WTC11 (cell line): Measurements from ENCODE around the gene SP3. TPM values are rescaled to one million over a fixed set of nuclear protein-coding genes. Genes with fewer than 3 reads are reported as not detected.

Experiments
- ATAC-seq: fragments of 200-7000 bp; cut with Tn5 transposase; 2 replicates; pipeline ENCODE4 v1.10.0; 2021; ENCODE audit warnings: mild to moderate bottlenecking, moderate library complexity
- CTCF ChIA-PET: fragments of 300-600 bp; sonication (Branson Sonifier 250); formaldehyde crosslinking; loops from one replicate; lab custom pipeline; 2021; ENCODE audit warnings: antibody characterized with exemption; lab: Charles Lee
- POLR2A ChIA-PET: fragments of 350-600 bp; sonication (Branson Sonifier 250); formaldehyde crosslinking; loops from one replicate; lab custom pipeline; 2021; ENCODE audit warnings: antibody characterized with exemption; lab: Charles Lee
- DNase-seq: peaks from one replicate; pipeline ENCODE4 v3.0.0; 2021; ENCODE audit warnings: low spot score
- H3K27ac Mint-ChIP-seq: 2 replicates; pipeline ENCODE4 v1.8.0; 2021; ENCODE audit warnings: mixed read lengths
- H3K27me3 Mint-ChIP-seq: 2 replicates; pipeline ENCODE4 v1.8.0; 2021; ENCODE audit warnings: low read depth, mild to moderate bottlenecking, moderate library complexity, mixed read lengths
- H3K36me3 Mint-ChIP-seq: 2 replicates; pipeline ENCODE4 v1.8.0; 2021; ENCODE audit warnings: mixed read lengths
- H3K4me1 Mint-ChIP-seq: 2 replicates; pipeline ENCODE4 v1.8.0; 2022; ENCODE audit warnings: mixed read lengths
- H3K4me3 Mint-ChIP-seq: 2 replicates; pipeline ENCODE4 v1.8.0; 2021; ENCODE audit warnings: mild to moderate bottlenecking, moderate library complexity, mixed read lengths
- H3K9me3 Mint-ChIP-seq: 2 replicates; pipeline ENCODE4 v1.8.0; 2021; ENCODE audit warnings: mixed read lengths
- E2F5 ChIP-seq: sonication (generic); formaldehyde crosslinking; IDR thresholded peaks from 2 replicates; pipeline ENCODE4 v1.8.1; 2022; ENCODE audit warnings: mild to moderate bottlenecking, moderate library complexity, missing genetic modification reagents
- EMX1 ChIP-seq: fragments of 250-450 bp; sonication (Bioruptor Pico); IDR thresholded peaks from 2 replicates; pipeline ENCODE4 v1.8.0; 2021; ENCODE audit warnings: mild to moderate bottlenecking
- FOXP1 ChIP-seq: sonication (generic); formaldehyde crosslinking; IDR thresholded peaks from 2 replicates; pipeline ENCODE4 v1.8.0; 2022; ENCODE audit warnings: missing genetic modification reagents, mild to moderate bottlenecking, moderate library complexity, borderline replicate concordance
- GRHL2 ChIP-seq: fragments of 250-450 bp; sonication (Bioruptor Pico); IDR thresholded peaks from 2 replicates; pipeline ENCODE4 v1.8.0; 2022; ENCODE audit warnings: mild to moderate bottlenecking, moderate library complexity; ENCODE audit not compliant: insufficient replicate concordance, severe bottlenecking
- HMGA2 ChIP-seq: fragments of 250-450 bp; sonication (Bioruptor Pico); IDR thresholded peaks from 2 replicates; pipeline ENCODE4 v1.4.0; 2021; ENCODE audit warnings: mild to moderate bottlenecking, moderate library complexity
- IRF2 ChIP-seq: sonication (generic); formaldehyde crosslinking; IDR thresholded peaks from 2 replicates; pipeline ENCODE4 v1.8.0; 2022; ENCODE audit warnings: low read depth, missing genetic modification reagents, borderline replicate concordance
- NR1H2 ChIP-seq: sonication (generic); formaldehyde crosslinking; IDR thresholded peaks from 2 replicates; pipeline ENCODE4 v1.9.0; 2021; ENCODE audit warnings: mild to moderate bottlenecking, moderate library complexity, missing genetic modification reagents
- SMAD4 ChIP-seq: sonication (generic); formaldehyde crosslinking; IDR thresholded peaks from 2 replicates; pipeline ENCODE4 v1.8.0; 2022; ENCODE audit warnings: mild to moderate bottlenecking, missing genetic modification reagents
- ZNF121 ChIP-seq: sonication (generic); formaldehyde crosslinking; IDR thresholded peaks from 2 replicates; pipeline ENCODE4 v1.8.0; 2023; ENCODE audit warnings: missing genetic modification reagents
- ZNF416 ChIP-seq: fragments of 250-450 bp; sonication (Bioruptor Pico); IDR thresholded peaks from 2 replicates; pipeline ENCODE4 v1.9.0; 2021; ENCODE audit warnings: mild to moderate bottlenecking, inconsistent platforms
- ZNF425 ChIP-seq: fragments of 250-450 bp; sonication (Bioruptor Pico); conservative IDR thresholded peaks from 2 replicates; pipeline ENCODE4 v1.9.0; 2021; ENCODE audit warnings: mild to moderate bottlenecking
- ZNF532 ChIP-seq: fragments of 250-450 bp; sonication (Bioruptor Pico); IDR thresholded peaks from 2 replicates; pipeline ENCODE4 v1.9.0; 2021; ENCODE audit warnings: mild to moderate bottlenecking, borderline replicate concordance
- total RNA-seq: library from RNA; stranded (reverse); gene quantifications from 3 replicates; pipeline ENCODE4 v1.2.3, GENCODE V29; 2021
- TF ChIP-seq, protein P1 (sequence below): sonication (generic); formaldehyde crosslinking; IDR thresholded peaks from 2 replicates; pipeline ENCODE4 v1.8.1; 2022; ENCODE audit warnings: missing genetic modification reagents, borderline replicate concordance
- TF ChIP-seq, protein P2 (sequence below): fragments of 250-450 bp; sonication (Bioruptor Pico); IDR thresholded peaks from 2 replicates; pipeline ENCODE4 v1.9.0; 2021; ENCODE audit warnings: moderate library complexity, mild to moderate bottlenecking, inconsistent platforms, borderline replicate concordance
- TF ChIP-seq, protein P3 (sequence below): sonication (generic); formaldehyde crosslinking; IDR thresholded peaks from 2 replicates; pipeline ENCODE4 v1.8.1; 2023; ENCODE audit warnings: mild to moderate bottlenecking, moderate library complexity, missing genetic modification reagents
- TF ChIP-seq, protein P4 (sequence below): sonication (generic); formaldehyde crosslinking; IDR thresholded peaks from 2 replicates; pipeline ENCODE4 v1.8.0; 2022; ENCODE audit warnings: mild to moderate bottlenecking, missing genetic modification reagents
- TF ChIP-seq, protein P5 (sequence below): sonication (generic); formaldehyde crosslinking; conservative IDR thresholded peaks from 2 replicates; pipeline ENCODE4 v1.8.1; 2023; ENCODE audit warnings: mild to moderate bottlenecking, low read depth, missing genetic modification reagents, moderate library complexity

SP3 gene
- total RNA-seq, 1 experiment from 2014 or later = 88.5 TPM

GRCh38 chr2:173909846-173910245 is 55.3 kb downstream of the SP3 start:
- Mint-ChIP-seq H3K27ac (no peak overlapping the region), H3K36me3 (peaks cover 56% of the 10 kb centered on the region), H3K4me3 (no peak overlapping the region), H3K4me1 (peaks cover 5% of the 10 kb centered on the region), H3K9me3 (no peaks in the 10 kb centered on the region), H3K27me3 (no peaks in the 10 kb centered on the region)
- ChIA-PET CTCF (interaction anchor here (1.6 kb wide), 1 partner anchor 16 kb away, joined by 3 read pairs; no protein-coding TSS in a partner anchor), POLR2A (no interaction called here)
- ATAC-seq (no peak), DNase-seq (no peak)
- TF ChIP-seq FOXP1 (CRISPR knock-in tag) (no peak), HMGA2 (CRISPR knock-in tag) (no peak), E2F5 (CRISPR knock-in tag) (no peak), ZNF425 (no peak), SMAD4 (CRISPR knock-in tag) (no peak), ZNF532 (CRISPR knock-in tag) (no peak), EMX1 (CRISPR knock-in tag) (no peak), GRHL2 (no peak), NR1H2 (CRISPR knock-in tag) (no peak), ZNF416 (CRISPR knock-in tag) (no peak), IRF2 (CRISPR knock-in tag) (no peak), ZNF121 (CRISPR knock-in tag) (no peak)
- TF ChIP-seq, protein P1, sequence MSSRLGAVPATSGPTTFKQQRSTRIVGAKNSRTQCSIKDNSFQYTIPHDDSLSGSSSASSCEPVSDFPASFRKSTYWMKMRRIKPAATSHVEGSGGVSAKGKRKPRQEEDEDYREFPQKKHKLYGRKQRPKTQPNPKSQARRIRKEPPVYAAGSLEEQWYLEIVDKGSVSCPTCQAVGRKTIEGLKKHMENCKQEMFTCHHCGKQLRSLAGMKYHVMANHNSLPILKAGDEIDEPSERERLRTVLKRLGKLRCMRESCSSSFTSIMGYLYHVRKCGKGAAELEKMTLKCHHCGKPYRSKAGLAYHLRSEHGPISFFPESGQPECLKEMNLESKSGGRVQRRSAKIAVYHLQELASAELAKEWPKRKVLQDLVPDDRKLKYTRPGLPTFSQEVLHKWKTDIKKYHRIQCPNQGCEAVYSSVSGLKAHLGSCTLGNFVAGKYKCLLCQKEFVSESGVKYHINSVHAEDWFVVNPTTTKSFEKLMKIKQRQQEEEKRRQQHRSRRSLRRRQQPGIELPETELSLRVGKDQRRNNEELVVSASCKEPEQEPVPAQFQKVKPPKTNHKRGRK (CRISPR knock-in tag) = no peak
- TF ChIP-seq, protein P2, sequence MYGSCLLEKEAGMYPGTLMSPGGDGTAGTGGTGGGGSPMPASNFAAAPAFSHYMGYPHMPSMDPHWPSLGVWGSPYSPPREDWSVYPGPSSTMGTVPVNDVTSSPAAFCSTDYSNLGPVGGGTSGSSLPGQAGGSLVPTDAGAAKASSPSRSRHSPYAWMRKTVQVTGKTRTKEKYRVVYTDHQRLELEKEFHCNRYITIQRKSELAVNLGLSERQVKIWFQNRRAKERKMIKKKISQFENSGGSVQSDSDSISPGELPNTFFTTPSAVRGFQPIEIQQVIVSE (CRISPR knock-in tag) = no peak
- TF ChIP-seq, protein P3, sequence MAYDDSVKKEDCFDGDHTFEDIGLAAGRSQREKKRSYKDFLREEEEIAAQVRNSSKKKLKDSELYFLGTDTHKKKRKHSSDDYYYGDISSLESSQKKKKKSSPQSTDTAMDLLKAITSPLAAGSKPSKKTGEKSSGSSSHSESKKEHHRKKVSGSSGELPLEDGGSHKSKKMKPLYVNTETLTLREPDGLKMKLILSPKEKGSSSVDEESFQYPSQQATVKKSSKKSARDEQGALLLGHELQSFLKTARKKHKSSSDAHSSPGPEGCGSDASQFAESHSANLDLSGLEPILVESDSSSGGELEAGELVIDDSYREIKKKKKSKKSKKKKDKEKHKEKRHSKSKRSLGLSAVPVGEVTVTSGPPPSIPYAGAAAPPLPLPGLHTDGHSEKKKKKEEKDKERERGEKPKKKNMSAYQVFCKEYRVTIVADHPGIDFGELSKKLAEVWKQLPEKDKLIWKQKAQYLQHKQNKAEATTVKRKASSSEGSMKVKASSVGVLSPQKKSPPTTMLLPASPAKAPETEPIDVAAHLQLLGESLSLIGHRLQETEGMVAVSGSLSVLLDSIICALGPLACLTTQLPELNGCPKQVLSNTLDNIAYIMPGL (CRISPR knock-in tag) = no peak
- TF ChIP-seq, protein P4, sequence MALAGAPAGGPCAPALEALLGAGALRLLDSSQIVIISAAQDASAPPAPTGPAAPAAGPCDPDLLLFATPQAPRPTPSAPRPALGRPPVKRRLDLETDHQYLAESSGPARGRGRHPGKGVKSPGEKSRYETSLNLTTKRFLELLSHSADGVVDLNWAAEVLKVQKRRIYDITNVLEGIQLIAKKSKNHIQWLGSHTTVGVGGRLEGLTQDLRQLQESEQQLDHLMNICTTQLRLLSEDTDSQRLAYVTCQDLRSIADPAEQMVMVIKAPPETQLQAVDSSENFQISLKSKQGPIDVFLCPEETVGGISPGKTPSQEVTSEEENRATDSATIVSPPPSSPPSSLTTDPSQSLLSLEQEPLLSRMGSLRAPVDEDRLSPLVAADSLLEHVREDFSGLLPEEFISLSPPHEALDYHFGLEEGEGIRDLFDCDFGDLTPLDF = no peak
- TF ChIP-seq, protein P5, sequence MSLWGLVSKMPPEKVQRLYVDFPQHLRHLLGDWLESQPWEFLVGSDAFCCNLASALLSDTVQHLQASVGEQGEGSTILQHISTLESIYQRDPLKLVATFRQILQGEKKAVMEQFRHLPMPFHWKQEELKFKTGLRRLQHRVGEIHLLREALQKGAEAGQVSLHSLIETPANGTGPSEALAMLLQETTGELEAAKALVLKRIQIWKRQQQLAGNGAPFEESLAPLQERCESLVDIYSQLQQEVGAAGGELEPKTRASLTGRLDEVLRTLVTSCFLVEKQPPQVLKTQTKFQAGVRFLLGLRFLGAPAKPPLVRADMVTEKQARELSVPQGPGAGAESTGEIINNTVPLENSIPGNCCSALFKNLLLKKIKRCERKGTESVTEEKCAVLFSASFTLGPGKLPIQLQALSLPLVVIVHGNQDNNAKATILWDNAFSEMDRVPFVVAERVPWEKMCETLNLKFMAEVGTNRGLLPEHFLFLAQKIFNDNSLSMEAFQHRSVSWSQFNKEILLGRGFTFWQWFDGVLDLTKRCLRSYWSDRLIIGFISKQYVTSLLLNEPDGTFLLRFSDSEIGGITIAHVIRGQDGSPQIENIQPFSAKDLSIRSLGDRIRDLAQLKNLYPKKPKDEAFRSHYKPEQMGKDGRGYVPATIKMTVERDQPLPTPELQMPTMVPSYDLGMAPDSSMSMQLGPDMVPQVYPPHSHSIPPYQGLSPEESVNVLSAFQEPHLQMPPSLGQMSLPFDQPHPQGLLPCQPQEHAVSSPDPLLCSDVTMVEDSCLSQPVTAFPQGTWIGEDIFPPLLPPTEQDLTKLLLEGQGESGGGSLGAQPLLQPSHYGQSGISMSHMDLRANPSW (CRISPR knock-in tag) = no peak
